Ovary (tissue), 3 donors: ENCODE data around the gene CAMTA1.

Experiments
- CTCF ChIP-seq, 3 donors: fragments of 450-650 bp in 2 of 3; fragments of 200-600 bp in 1 of 3; IDR thresholded peaks; one replicate each; pipeline versions ENCODE4 v1.5.1 to v1.8.0; 2016 to 2022; ENCODE audit warnings: antibody characterized with exemption in 3 of 3, mild to moderate bottlenecking in 1 of 3
- POLR2A ChIP-seq: fragments of 450-650 bp; IDR thresholded peaks from one replicate; pipeline ENCODE4 v1.6.1; 2017; ENCODE audit warnings: antibody characterized with exemption, mild to moderate bottlenecking, moderate library complexity
- donor health status: DM: no; HTN: no; CAD: no.

GRCh38 chr1:7703321-7704213, 918.3 kb downstream of the CAMTA1 start:
- no peak for TF ChIP-seq CTCF (IDR thresholded peaks at IDR 0.05)
- no peak for TF ChIP-seq POLR2A
